ENCODE data around the gene FNDC11. TPM values are rescaled to one million over a fixed set of nuclear protein-coding genes. Genes with fewer than 3 reads are reported as not detected.

Gene FNDC11
- total RNA-seq, 1 experiment from 2014 or later: 2.5 TPM

- Histone ChIP-seq H3K18ac (ENCODE audit: insufficient read length, low read depth, low read length) (peak overlapping the region; percentile 15), H4K91ac (ENCODE audit: insufficient read length, low read depth, low read length) (peak overlapping the region; percentile 11), H3K23ac (ENCODE audit: insufficient read length, low read depth, low read length) (no peak overlapping the region), H3K27me3 (ENCODE audit: insufficient read depth, low read length) (no peaks in the 10 kb centered on the region), H3K79me1 (ENCODE audit: insufficient read depth, low read depth, low read length, poor library complexity, severe bottlenecking) (peaks cover 4% of the 10 kb centered on the region), H2AFZ (ENCODE audit: low read length) (no peak overlapping the region), H2BK20ac (ENCODE audit: low read depth, low read length, poor library complexity, severe bottlenecking) (no peak overlapping the region), H3K4me2 (ENCODE audit: insufficient read depth, insufficient read length, low read length) (peak overlapping the region; percentile 68), H3K4ac (ENCODE audit: low read depth, low read length) (no peak overlapping the region; the same call in 1 of the 2 replicates), H3K23me2 (ENCODE audit: insufficient read length, low read depth, low read length, poor library complexity, severe bottlenecking) (peaks cover 10% of the 10 kb centered on the region), H3K79me2 (ENCODE audit: insufficient read depth, low read length) (no peaks in the 10 kb centered on the region; the same call in 1 of the 2 replicates), H3K9ac (ENCODE audit: extremely low read depth, insufficient read length, low read length) (peak overlapping the region; percentile 80), H2BK120ac (ENCODE audit: low read depth, low read length, poor library complexity, severe bottlenecking) (no peak overlapping the region), H3K9me3 (ENCODE audit: control insufficient read depth, low read depth, low read length) (no peaks in the 10 kb centered on the region), H3K4me1 (ENCODE audit: insufficient read depth, low read length) (no peaks in the 10 kb centered on the region; the same call in 1 of the 2 replicates), H4K20me1 (ENCODE audit: control insufficient read depth, insufficient read depth, insufficient read length) (no peaks in the 10 kb centered on the region), H4K5ac (ENCODE audit: insufficient read length, low read depth, low read length) (no peak overlapping the region), H2AK5ac (ENCODE audit: insufficient read length, low read length) (no peak overlapping the region), H3K14ac (ENCODE audit: insufficient read depth, low read length) (peak overlapping the region; percentile 89), H3T11ph (ENCODE audit: low read length) (no peak overlapping the region), H2BK15ac (ENCODE audit: low read depth, low read length) (no peak overlapping the region), H3K56ac (ENCODE audit: insufficient read length, low read depth, low read length) (no peak overlapping the region), H3K27ac (ENCODE audit: insufficient read length, low read depth, low read length) (no peak overlapping the region), H2BK5ac (ENCODE audit: insufficient read length, low read length) (no peak overlapping the region), H2BK12ac (ENCODE audit: insufficient read length, low read depth, low read length) (no peak overlapping the region), H4K8ac (replicated peaks; ENCODE audit: insufficient read length, low read depth, low read length) (no peak overlapping the region)
- Mint-ChIP-seq H3K27me3 (ENCODE audit: low read depth) (peaks cover 6% of the 10 kb centered on the region), H3K27ac (peak overlapping the region in 2 of 3 experiments; percentile 48 to 91; a peak in 3 of 7 replicates), H3K36me3 (ENCODE audit: insufficient read depth in 1 of 3, low read depth in 3 of 3) (peaks cover 20 to 45% (median 22%) of the 10 kb centered on the region in 3 experiments; a peak in 6 of 7 replicates), H3K4me1 (peaks cover 2 to 25% of the 10 kb centered on the region in 2 experiments; a peak in 3 of 4 replicates), H3K4me3 (peak overlapping the region; percentile 84 to 91), H3K9me3 (peaks cover 7 to 13% of the 10 kb centered on the region in 2 experiments; a peak in 4 of 5 replicates)
- TF ChIP-seq, protein P1, sequence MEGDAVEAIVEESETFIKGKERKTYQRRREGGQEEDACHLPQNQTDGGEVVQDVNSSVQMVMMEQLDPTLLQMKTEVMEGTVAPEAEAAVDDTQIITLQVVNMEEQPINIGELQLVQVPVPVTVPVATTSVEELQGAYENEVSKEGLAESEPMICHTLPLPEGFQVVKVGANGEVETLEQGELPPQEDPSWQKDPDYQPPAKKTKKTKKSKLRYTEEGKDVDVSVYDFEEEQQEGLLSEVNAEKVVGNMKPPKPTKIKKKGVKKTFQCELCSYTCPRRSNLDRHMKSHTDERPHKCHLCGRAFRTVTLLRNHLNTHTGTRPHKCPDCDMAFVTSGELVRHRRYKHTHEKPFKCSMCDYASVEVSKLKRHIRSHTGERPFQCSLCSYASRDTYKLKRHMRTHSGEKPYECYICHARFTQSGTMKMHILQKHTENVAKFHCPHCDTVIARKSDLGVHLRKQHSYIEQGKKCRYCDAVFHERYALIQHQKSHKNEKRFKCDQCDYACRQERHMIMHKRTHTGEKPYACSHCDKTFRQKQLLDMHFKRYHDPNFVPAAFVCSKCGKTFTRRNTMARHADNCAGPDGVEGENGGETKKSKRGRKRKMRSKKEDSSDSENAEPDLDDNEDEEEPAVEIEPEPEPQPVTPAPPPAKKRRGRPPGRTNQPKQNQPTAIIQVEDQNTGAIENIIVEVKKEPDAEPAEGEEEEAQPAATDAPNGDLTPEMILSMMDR (conservative IDR thresholded peaks at IDR 0.05): no peak
- peak; percentile 51 for DNase-seq
- WGBS (ENCODE audit: extremely low coverage, insufficient read length, low lambda C conversion rate): no CpG with 5 or more reads among the region's 23 CpGs
Measured at GRCh38 chr20:63521602-63522001, 32.4 kb upstream of the FNDC11 start.
